ENCODE results near the gene PRSS56.

DNA sequence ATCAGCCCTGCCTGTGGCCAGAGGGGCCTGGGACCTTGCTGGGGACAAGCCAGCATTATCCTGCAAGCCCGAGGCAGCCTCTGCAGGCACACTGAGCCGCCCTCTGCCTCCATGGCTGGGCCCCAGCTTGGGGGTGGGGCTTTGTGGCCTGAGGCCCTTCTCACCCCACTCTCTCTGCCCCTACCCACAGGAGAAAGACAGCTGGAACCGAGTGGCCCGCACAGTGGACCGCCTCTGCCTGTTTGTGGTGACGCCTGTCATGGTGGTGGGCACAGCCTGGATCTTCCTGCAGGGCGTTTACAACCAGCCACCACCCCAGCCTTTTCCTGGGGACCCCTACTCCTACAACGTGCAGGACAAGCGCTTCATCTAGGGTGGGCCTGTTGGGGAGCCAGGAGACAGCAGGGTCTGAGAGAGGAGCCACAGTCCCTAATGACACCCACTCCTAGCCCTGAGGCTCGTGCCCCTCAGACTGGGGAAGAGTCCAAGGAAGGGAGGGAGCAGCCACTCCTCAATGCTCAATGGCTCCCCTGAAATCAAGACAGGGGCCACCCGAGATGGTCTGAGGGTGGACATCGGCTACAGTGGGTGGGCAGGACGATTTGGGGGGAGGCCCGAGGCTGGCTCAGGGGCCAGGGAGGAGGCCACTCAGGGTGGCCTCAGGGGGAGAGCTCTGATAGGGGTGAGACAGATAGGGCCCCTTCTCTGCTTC, 14.9 kb downstream of the PRSS56 start:
- TF ChIP-seq EGR1 (IDR thresholded peaks at IDR 0.05) (no peak), TCF12 (IDR thresholded peaks at IDR 0.05; ENCODE audit: low read depth) (no peak), CEBPB (IDR thresholded peaks at IDR 0.05) (no peak), CREB1 (IDR thresholded peaks at IDR 0.05; ENCODE audit: low read depth) (no peak), EP300 (IDR thresholded peaks at IDR 0.05; ENCODE audit: borderline replicate concordance) (no peak), NFIC (IDR thresholded peaks at IDR 0.05) (no peak), TAF1 (IDR thresholded peaks at IDR 0.05; ENCODE audit: low read depth) (no peak), TEAD4 (IDR thresholded peaks at IDR 0.05) (no peak), YY1 (IDR thresholded peaks at IDR 0.05; ENCODE audit: low read depth) (no peak)
- TF ChIP-seq, protein P1, sequence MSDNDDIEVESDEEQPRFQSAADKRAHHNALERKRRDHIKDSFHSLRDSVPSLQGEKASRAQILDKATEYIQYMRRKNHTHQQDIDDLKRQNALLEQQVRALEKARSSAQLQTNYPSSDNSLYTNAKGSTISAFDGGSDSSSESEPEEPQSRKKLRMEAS (IDR thresholded peaks at IDR 0.05): no peak
- TF ChIP-seq, protein P2, sequence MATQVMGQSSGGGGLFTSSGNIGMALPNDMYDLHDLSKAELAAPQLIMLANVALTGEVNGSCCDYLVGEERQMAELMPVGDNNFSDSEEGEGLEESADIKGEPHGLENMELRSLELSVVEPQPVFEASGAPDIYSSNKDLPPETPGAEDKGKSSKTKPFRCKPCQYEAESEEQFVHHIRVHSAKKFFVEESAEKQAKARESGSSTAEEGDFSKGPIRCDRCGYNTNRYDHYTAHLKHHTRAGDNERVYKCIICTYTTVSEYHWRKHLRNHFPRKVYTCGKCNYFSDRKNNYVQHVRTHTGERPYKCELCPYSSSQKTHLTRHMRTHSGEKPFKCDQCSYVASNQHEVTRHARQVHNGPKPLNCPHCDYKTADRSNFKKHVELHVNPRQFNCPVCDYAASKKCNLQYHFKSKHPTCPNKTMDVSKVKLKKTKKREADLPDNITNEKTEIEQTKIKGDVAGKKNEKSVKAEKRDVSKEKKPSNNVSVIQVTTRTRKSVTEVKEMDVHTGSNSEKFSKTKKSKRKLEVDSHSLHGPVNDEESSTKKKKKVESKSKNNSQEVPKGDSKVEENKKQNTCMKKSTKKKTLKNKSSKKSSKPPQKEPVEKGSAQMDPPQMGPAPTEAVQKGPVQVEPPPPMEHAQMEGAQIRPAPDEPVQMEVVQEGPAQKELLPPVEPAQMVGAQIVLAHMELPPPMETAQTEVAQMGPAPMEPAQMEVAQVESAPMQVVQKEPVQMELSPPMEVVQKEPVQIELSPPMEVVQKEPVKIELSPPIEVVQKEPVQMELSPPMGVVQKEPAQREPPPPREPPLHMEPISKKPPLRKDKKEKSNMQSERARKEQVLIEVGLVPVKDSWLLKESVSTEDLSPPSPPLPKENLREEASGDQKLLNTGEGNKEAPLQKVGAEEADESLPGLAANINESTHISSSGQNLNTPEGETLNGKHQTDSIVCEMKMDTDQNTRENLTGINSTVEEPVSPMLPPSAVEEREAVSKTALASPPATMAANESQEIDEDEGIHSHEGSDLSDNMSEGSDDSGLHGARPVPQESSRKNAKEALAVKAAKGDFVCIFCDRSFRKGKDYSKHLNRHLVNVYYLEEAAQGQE (IDR thresholded peaks at IDR 0.05; ENCODE audit: low read depth): no peak
- TF ChIP-seq, protein P3, sequence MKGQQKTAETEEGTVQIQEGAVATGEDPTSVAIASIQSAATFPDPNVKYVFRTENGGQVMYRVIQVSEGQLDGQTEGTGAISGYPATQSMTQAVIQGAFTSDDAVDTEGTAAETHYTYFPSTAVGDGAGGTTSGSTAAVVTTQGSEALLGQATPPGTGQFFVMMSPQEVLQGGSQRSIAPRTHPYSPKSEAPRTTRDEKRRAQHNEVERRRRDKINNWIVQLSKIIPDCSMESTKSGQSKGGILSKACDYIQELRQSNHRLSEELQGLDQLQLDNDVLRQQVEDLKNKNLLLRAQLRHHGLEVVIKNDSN (IDR thresholded peaks at IDR 0.05): no peak
